GM19193 (cell line): ENCODE results near the gene RPA1.

Experiments used
- POLR2A ChIP-seq: IDR thresholded peaks from 4 replicates; pipeline ENCODE4 v1.6.1; 2011; ENCODE audit not compliant: insufficient read depth, insufficient read length; ENCODE audit errors: extremely low read depth

RPA1 gene

DNA sequence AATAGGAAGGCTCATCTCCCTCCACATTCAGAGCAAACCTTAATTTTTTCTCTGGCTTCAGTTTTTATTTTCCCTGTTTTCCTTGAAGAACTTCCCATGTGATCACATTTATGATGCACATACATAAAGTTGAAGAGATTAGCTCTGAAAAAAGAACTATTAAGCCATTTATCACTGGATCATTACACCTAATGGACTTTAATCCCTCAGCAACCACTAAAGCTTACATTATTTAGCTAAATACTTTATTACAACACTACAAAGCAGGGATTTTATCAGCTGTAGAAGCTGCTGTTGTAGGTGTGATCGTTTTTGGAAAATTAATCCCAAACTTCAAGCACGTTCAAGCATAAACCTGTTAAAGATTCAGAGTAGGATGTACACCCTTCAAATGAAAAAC is 21.2 kb upstream of the RPA1 start:
- TF ChIP-seq POLR2A, result no peak

DNA sequence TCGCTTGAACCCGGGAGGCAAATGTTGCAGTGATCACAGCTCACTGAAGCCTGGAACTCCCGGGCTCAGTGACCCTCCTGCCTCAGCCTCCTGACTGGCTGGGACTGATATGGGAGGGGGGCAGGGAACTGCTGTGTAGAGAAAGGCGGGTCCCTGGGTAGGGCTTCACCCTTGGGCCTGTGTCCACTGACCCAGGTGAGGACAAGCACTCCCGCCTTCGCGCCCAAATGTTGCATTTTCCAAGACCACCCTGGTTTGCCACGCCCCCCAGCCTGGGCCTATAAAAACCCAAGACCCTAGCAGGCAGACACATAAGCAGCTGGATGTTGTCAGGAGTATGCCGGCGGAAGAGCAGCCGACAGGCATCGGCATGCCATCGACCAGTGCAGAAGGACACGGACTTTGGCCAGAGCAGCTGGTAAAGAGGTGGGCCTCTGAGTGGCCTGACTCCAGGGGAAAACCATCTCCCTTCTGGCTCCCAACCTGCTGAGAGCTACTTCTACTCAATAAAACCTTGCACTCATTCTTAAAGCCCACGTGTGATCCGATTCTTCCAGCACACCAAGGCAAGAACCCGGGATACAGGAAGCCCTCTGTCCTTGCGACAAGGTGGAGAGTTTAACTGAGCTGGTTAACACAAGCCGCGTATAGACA is 19.2 kb upstream of the RPA1 start:
- no peak for TF ChIP-seq POLR2A

DNA sequence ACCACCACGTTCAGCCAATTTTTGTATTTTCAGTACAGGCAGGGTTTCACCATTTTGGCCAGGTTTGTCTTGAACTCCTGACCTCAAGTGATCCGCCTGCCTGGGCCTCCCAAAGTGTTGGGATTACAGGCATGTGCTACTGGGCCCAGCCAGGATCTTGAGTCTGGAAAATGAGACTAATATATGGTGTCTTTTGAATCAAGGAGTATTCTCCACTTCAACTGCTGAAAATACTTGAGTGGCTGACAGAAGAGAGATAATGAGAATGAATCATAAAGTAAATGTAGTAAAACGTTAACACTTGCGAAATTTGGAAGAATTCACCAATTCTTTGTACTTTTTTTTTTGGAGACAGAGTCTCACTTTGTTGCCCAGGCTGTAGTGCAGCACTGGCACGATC is 16.7 kb upstream of the RPA1 start:
- no peak for TF ChIP-seq POLR2A

DNA sequence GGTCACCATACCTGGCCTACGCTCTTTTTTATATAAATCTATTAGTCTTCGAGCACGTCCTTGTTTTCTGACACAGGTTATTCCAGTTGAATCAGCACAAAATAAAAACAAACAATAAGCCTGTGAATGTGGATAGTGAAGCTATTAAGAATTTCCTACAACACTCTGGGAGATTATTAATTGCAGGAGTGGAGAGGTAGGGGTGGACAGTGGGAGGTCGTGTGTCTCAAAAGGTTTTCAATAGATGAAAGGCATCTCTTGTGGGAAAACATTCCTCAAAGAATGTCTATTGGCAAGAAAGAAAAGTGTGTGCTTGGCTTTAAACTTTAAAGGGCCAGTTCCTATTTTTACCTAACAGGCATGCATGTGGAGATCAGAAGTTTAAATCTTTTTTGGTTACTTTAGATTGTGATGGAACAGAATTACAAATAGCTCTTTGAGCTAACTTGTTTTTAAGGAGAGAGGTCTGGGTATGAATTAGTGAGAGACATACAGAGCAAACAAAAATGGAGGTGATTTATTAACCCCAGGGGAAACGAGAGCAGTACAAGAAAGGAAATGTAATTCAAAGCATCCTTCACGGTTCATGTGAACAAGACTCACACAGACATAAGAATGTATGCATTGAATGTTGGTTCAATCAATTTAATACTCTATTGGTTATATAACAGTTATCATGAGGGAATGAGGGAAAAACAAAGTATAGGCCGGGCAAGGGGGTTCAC is 9.1 kb upstream of the RPA1 start:
- TF ChIP-seq POLR2A, result no peak

DNA sequence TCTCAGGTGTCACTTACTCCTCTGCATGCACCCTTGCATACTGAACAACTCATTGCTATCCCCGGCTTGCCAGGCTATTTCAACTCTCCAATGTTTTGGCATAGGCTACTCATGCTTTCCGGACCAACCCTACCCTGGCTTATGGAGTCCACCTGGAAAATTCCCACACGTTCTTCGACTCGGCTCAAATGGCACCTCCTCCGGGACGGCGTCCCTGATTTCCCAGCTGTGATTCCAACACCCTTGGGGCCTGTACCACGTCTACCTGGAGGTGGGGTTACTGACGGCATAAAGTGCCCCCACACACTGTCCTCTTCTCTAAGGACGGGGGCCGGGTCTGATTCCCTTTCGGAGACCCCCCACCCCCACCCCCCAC is 601 bp upstream of the RPA1 start:
- no peak for TF ChIP-seq POLR2A

DNA sequence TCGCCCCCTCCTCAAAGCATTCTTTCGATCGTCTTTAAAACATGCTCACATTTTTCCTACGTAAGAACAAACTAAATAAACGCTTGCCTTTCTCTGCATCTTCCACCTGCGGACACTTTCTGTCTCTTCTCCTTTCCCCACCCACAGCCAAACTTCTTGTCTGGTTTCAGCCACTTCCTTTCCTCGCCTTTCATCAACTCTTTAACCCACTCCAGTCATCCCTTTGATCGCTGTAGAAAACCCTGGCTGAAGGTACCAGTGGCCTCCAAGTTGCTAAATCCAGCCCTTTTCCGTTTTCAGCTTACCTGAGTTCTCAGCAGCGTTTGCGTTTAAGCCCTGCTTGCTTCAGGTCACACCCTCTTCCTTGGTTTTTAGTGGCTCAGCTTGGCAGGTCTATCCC is 483 bp downstream of the RPA1 start:
- no peak for TF ChIP-seq POLR2A

DNA sequence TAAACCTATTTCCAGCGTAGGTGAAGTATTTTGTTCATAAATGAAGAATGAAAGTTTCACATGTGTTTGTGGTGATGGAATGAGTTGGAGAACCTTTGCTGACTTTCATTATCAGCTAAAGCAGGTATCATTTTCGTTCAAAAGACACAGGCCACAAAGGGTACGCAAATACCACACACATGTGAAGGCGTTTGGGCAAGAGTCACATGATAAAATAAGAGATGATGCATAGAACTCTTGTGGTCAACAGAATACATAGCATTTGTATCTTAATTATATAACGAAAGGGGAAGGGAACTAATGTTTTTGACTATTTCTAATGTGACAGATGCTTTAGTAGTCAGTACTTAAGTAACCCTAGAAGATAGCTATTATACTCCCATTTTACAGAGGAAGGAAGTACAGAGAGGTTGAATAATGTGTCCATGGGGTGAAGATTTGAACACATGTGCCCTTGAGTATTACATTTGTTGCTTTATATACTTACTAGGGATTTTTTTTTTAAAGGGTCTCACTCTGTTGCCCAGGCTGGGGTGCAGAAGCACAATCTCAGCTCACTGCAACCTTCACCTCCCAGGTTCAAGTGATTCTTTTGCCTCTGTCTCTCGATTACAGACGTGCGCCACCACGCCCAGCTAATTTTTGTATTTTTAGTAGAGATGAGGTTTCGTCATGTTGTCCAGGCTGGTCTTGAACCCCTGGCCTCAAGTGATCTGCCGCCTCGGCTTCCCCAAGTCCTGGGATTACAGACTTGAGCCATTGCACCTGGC is 4.8 kb downstream of the RPA1 start:
- no peak for TF ChIP-seq POLR2A

DNA sequence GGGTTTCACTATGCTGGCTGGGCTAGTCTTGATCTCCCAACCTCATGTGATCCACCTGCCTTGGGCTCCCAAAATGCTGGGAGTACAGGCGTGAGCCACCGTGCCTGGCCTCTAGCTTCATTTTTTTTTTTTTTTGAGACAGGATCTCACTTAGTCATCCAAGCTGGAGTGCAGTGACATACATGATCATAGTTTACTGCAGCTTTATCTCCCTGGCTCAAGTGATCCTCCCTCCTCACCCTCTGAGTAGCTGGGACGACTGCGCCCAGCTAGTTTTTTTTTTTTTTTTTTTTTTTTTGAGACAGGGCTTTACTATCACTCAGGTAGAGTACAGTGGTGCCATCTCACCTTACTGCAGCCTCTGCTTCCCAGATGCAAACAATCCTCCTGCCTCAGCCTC is 9.7 kb downstream of the RPA1 start:
- no peak for TF ChIP-seq POLR2A

DNA sequence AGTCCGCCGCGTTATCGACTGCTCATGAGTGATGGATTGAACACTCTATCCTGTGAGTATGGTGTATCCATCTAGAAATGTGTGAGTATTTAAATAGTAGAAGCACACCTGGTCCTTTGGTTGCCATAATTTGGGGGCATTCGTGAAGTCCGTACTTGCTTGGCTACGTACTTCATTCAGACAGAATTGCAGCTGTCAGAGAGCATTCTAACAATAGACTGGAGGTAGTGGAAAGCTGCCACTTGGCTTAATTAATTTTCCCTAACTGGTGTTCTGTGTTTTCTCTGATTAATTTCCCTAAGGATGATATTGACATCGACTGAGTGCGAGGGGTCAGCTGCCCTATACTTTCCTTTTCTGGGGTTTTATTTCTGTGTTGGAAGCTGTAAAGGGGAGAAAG is 14.1 kb downstream of the RPA1 start:
- TF ChIP-seq POLR2A, result no peak

DNA sequence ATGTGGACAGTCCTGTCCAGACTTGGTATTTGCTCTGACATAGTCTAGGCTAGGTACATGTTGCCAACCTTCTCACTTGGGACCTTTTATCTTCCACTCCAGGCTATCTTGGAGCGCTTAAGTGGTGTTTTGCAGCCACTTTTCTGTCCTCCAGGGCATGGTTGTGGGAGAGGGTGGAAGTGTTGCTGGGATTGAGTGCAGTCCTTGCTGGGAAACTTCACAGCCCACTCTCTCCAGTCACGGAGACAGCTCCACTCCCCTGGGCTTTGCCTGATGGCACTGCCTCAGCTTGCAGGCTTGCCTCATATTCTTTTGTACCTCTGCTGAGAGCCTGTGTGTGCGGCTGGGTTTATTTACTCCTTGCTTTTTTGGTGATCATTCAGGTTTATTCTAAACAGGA is 17.4 kb downstream of the RPA1 start:
- no peak for TF ChIP-seq POLR2A

DNA sequence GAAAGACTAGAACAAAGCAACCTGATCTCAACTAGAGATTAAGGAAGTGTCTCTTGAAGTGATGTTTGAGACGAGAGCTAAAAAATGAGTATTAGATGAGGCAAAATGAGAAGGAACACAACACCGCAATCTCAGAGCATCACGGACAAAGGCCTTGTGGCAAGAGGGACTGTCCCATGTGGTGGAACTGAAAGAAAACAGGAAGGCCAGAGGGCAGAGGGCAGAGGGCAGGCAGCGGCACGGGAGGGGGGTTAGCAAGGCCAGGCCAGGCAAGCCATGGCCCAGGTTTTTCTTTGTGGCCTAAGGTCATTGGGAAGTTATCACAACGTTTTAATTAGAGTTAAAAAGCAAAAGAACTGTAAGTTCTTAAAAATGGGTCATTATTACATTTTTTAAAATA is 22.5 kb downstream of the RPA1 start:
- no peak for TF ChIP-seq POLR2A

DNA sequence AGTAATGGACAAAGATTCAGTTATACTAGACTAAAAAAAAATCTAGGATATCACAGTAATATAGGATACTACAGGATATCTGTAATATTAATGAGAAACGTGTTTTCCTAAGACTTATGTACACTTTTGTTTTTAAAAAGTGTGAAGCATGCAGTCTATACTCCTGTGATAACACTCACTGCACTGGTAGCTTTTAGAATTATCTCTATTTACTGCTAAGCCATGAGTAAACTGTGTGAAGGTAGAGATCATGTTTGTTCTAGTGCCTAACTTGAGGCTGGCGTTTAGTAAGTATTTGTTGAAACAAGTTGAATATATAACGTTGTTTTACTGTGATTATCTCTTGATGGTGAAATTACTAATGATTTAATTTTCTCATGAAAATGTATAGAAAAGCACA is 23.9 kb downstream of the RPA1 start:
- TF ChIP-seq POLR2A, result no peak

DNA sequence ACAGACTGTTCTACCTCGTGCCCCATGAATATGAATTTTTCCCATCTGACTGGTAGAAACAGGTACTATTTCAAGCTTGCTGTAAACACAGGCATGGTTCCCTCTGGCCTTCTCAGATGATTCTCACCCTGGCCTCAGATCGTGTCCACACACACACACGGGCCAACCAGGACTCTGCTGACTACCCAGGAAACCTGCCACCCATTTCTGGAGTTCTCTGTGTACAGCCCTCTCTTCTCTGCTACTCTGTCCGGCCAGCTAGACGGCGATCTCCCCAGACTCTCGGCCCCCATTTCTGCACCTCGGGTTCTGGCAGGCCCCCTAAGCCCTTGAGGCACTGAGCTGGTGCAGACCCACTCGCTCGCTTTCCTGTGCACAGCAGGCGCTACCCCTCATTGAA is 31.2 kb downstream of the RPA1 start:
- TF ChIP-seq POLR2A, result no peak

DNA sequence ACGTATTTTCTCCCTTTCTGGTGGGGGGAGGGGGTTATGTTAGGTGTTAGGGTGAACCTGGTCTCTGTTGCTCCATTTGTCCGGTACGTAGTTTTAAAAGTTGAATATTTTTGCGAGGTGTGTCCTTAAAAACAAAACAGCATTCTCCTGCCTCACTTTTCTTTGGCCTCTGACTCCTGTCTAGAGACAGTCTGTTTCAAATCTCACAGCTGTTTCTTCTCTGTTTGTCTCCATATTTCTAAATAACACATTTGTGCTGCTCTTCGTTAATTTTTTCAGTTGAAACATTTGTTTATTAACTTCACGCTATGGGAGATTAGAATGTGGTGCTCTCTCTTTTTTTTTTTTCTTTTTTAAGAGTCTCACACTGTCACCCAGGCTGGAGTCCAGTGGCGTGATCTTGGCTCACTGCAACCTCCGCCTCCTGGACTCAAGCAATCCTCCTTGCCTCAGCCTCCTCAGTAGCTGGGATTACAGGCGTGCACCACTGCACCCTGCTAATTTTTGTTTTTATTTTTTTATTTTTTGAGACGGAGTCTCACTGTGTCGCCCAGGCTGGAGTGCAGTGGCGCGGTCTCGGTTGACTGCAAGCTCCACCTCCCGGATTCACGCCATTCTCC is 31.7 kb downstream of the RPA1 start:
- no peak for TF ChIP-seq POLR2A

DNA sequence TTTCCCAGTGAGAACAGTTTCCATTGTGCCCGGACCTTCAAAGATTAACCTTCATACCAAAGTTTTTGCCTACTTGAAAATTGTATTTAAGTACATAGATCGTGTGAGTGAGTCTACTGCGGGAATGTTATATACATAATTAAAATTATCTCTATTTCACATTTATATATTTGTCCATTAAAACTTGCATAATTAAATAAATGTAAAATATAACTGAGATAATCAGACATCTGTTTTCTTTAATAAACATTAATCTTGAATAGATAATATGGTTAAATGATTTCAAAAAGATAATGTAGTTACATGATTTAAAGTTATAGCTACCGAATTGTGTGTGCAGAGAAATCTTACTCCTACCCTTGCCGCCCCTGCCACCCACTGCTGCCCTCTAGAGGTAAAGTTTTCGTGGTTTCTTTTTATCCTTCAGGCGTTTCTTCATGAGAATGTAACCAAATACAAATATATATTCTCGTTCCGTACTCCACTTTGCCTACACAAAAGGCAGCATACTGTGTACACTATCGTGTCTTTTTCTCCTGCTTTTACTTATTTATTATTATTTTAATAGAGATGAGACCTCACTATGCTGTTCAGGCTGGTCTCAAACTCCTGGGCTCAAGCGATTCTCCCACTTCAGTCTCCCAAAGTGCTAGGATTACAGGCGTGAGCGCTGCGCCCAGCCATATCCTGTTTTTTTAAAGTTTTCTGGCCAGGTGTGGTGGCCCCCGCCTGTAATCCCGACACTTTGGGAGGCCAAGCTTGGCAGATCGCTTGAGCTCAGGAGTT is 35.6 kb downstream of the RPA1 start:
- TF ChIP-seq POLR2A, result no peak

DNA sequence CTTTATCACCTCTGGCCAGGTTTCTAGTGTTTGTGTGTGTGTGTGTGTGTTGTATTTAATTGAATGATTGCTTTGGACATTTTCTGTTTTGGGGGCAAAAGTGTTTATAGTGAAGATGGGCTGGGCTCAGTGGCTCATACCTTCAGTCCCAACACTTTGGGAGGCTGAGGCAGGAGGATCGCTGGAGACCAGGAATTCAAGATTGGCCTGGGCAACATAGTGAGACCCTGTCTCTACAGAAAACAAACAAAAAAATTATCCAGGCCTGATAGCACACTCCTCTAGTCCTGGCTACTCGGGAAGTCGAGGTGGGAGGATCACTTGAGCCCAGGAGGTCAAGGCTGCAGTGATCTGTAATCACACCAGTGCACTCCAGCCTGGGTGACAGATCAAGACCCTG is 37.5 kb downstream of the RPA1 start:
- no peak for TF ChIP-seq POLR2A

DNA sequence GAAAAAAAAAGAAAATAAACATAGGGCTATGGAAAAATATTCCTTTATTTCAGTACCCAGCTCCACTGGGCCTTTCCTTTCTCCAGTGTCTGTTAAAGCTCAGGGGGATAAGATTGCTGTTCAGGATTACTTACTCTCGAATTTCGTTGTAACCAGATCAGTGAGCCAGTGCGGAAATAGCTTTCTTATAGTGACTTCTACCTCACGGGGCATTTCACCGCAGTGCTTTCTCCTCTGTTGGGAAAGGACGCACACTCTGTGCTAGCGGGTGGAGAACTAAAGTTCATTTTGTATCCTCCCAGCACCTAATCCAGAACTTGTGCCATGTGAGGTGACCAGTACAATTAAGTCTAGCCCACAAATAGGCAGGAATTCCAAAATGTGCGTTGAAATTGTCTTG is 38.3 kb downstream of the RPA1 start:
- no peak for TF ChIP-seq POLR2A
